A549 treated with CORT108297 at 1 μM for 4 hours (cell line): Measurements from ENCODE around the gene APOBEC3B. TPM values are rescaled to one million over a fixed set of nuclear protein-coding genes. Genes with fewer than 3 reads are reported as not detected.

Experiments used
- total RNA-seq: library from RNA; stranded (reverse); fragments of 200-300 nt; extraction: Qiagen RNA extraction; gene quantifications from 5 replicates; pipeline ENCODE4 v1.2.3, GENCODE V29; 2022

Gene APOBEC3B
- 27.4 to 32.1 TPM (median 30.0 TPM) in 5 replicates for total RNA-seq

DNA sequence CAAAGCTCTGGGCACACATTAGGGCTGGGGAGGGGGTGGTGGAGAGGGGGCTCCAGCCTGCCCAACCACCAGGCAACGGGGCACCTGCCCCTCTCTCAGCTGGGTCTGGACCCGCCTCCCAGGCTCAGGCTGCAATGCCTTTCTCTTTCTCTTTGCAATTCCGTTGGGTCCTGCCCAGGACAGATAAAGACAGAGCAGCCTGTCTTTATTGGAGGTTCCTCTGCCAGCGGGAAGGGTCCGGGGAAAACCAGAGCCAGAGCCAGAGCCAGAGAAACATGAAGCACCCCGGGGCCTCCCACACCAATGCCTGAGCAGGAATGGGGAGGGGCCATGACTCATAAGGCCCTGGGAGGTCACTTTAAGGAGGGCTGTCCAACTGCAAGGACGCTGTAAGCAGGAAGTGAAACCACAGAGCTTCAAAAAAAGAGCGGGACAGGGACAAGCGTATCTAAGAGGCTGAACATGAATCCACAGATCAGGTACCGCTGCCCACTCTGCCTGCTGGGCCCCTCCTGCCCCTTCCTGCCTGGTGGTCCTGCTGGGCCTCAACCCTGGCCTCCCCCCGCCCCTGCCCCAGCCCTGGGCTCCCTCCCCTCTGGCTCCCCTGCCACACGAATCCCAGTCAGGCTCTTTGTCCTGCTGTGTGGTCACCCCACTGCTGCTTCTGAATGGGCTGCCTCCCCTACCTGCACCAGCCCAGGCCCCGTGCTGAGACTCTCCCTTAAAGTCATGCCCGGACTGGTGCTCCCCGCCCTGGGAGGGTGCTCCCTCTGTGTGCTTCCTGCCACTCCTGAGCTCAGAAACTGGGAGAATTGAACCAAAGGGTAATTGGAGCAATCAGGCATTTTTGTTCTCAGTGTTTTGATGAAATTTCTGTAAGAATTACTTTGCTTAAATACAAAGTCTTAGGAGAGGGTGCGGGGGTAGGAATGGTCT is at the start of gene APOBEC3B:
APOBEC3B (plus strand) TSS at position 356 of the 936 bp plus-strand sequence; CDS start at position 463, 107 bp downstream.

DNA sequence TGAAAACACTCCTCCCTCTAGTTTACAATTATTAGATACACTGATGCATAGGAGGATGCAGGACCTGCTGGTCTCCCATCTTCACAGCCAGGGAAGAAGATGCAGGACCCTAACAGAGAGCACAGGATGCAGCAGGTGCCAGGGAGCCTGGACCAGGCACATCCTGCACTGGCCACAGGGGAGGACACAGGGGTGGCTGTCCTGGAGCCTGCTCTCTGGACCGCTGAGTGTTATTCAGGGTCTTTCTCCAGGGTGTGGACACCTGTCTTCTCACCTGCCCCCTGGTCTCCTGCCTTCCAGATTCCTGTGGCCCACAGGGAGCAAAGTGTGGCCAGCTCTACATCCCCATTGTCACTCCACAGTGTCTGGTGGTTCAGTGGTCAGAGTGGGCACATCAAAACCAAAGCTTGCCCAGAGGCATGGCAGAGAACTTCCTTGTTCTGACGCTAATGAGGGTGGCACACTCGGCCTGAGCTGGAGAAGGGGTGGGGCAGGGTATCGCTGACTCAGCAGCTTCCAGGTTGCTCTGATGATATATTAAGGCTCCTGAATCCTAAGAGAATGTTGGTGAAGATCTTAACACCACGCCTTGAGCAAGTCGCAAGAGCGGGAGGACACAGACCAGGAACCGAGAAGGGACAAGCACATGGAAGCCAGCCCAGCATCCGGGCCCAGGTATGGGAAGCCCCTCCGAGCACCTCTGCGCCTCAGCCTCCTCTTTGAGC is 24.9 kb upstream of the APOBEC3B start, which contains the start of gene APOBEC3A:
APOBEC3A (plus strand) TSS at position 564 of the 725 bp plus-strand sequence; CDS start at position 647, 83 bp downstream.

DNA sequence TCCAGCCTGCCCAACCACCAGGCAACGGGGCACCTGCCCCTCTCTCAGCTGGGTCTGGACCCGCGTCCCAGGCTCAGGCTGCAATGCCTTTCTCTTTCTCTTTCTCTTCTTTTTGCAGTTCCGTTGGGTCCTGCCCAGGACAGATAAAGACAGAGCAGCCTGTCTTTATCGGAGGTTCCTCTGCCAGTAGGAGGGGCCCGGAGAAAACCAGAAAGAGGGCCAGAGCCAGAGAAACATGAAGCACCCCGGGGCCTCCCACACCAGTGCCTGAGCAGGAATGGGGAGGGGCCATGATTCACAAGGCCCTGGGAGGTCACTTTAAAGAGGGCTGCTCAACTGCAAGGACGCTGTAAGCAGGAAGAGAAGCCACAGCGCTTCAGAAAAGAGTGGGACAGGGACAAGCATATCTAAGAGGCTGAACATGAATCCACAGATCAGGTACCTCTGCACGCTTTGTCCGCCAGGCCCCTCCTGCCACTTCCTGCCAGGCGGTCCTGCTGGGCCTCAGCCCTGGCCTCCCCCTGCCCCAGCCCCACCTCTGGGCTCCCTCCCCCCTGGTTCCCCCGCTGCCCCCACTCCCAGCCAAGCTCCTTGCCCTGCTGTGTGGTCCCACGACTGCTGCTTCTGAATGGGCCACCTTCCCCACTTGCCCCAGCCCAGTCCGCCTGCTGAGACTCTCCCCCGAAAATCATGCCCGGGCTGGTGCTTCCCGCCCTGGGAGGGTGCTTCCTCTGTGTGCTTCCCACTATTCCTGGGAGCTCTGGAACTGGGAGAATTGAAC is 32.0 kb downstream of the APOBEC3B start, which contains the start of gene APOBEC3C:
APOBEC3C (plus strand) TSS at position 316 of the 781 bp plus-strand sequence; CDS start at position 422, 106 bp downstream.

DNA sequence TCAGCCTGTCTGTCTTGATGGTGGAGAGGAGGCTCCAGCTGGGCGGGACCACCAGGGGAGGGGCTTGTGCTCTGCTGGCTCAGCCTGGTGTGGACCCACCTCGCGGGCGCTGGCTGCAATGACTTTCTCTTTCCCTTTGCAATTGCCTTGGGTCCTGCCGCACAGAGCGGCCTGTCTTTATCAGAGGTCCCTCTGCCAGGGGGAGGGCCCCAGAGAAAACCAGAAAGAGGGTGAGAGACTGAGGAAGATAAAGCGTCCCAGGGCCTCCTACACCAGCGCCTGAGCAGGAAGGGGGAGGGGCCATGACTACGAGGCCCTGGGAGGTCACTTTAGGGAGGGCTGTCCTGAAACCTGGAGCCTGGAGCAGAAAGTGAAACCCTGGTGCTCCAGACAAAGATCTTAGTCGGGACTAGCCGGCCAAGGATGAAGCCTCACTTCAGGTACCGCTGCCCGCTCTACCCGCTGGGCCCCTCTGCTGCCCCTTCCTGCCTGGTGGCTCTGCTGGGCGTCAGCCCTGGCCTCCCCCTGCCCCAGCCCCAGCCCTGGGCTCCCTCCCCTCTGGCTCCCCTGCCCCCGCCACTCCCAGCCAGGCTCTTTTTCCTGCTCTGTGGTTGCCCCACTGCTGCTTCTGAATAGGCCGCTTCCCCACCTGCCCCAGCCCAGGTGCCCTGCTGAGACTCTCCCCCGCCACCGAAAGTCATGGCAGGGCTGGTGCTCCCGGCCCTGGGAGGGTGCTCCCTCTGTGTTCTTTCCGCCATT is 58.6 kb downstream of the APOBEC3B start, which contains the start of gene APOBEC3F:
APOBEC3F (plus strand) TSS at position 327 of the 759 bp plus-strand sequence; CDS start at position 424, 97 bp downstream.

Other genes starting within 250 kb of the APOBEC3B start
- 23.8 to 38.4 TPM (median 36.7 TPM) in 5 replicates for gene SUN2, start 226.3 kb upstream of the APOBEC3B start, total RNA-seq
- gene DNAL4, start 188.2 kb upstream of the APOBEC3B start, total RNA-seq, result 9.2 to 11.8 TPM (median 10.7 TPM) in 5 replicates
- gene NPTXR, start 138.3 kb upstream of the APOBEC3B start, total RNA-seq, result 10.5 to 15.3 TPM (median 11.9 TPM) in 5 replicates
- 26.0 to 35.1 TPM (median 32.4 TPM) in 5 replicates for gene CBX6, start 110.1 kb upstream of the APOBEC3B start, total RNA-seq
- gene APOBEC3A, start 24.7 kb upstream of the APOBEC3B start, total RNA-seq, result not detected in 5 replicates
- gene APOBEC3C, start 31.9 kb downstream of the APOBEC3B start, total RNA-seq, result 26.6 to 28.1 TPM (median 27.5 TPM) in 5 replicates
- 0.10 to 0.50 TPM (median 0.17 TPM) in 4 of 5 replicates, not detected in the other for gene APOBEC3D, start 38.8 kb downstream of the APOBEC3B start, total RNA-seq
- gene APOBEC3F, start 58.5 kb downstream of the APOBEC3B start, total RNA-seq, result 1.6 to 2.8 TPM (median 2.6 TPM) in 5 replicates
- gene APOBEC3G, start 94.9 kb downstream of the APOBEC3B start, total RNA-seq, result 0.18 TPM in 1 of 5 replicates, not detected in the others
- 0.14 to 0.53 TPM (median 0.41 TPM) in 5 replicates for gene APOBEC3H, start 114.9 kb downstream of the APOBEC3B start, total RNA-seq
- 1.2 to 1.6 TPM (median 1.3 TPM) in 5 replicates for gene CBX7, start 170.3 kb downstream of the APOBEC3B start, total RNA-seq